ENCODE results near the gene SLC9A9.

The SLC9A9 gene

DNA sequence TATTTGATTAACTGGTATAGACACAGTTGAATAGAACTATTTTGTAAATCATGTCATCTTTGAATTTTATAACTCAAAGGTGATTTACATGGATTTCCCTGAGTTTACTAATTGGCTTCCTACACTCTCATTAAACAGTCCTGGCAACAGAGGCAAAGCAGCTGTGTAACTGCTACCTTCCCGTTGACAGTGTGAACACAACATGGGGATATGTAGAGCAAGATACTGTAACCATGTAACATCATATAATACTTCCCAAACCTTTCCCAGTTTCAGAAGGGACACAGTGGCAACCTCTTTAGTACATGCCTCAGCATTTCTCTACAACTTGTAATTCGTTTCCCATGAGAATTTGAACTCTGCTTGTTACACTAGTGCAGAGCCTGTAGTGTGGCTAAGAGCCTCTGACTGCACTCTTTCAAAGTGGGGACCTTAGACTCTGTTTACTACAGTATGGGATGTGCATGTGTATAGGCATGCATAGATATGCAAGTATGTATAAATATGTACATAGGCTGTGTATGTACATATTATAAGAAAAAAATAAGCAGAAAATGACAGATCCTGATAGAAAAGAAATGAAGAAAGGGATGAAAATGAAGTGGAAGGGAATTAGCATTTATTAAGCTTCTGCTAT is 299.3 kb downstream of the SLC9A9 start:
- H3K4me1 ChIP-seq (ENCODE audit: control insufficient read depth, insufficient read depth, low read length) = no peaks in the 10 kb centered on the region
- no peaks in the 10 kb centered on the region for H3K27me3 ChIP-seq (ENCODE audit: control insufficient read depth, insufficient read depth, low read length)
- H3K36me3 ChIP-seq (ENCODE audit: control insufficient read depth, insufficient read depth, low read length) = no peaks in the 10 kb centered on the region

DNA sequence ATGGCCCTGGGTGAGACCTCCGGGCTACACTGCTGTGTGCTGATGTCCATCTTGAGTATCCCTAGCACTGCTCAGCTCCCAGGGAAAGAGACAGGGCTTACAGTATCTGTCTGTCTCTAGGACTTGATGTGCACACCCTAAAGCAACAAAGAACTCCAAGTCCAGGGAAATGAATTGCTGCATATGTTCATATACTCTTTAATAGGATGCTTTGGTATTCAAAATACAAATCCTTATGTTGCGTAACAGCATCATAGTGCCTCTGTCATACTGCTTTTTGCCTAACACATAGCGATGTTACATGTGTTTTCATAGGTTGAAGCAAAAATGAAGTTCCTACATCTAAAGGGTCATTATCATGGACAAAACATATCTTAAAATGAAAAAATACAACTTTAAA is 299.9 kb downstream of the SLC9A9 start:
- H3K27me3 ChIP-seq (ENCODE audit: control insufficient read depth, insufficient read depth, low read length) = no peaks in the 10 kb centered on the region
- no peak overlapping the region for H3K27ac ChIP-seq (ENCODE audit: low read depth, low read length)
- H3K4me1 ChIP-seq (ENCODE audit: control insufficient read depth, insufficient read depth, low read length) = no peaks in the 10 kb centered on the region
- no peaks in the 10 kb centered on the region for H3K9me3 ChIP-seq (ENCODE audit: control insufficient read depth, insufficient read depth, low read length)
- no peak overlapping the region for H3K9ac ChIP-seq (ENCODE audit: low read depth, low read length)
- no peak overlapping the region for H3K4me3 ChIP-seq (ENCODE audit: low read depth, low read length)
- no peaks in the 10 kb centered on the region for H3K36me3 ChIP-seq (ENCODE audit: control insufficient read depth, insufficient read depth, low read length)

More for the DNA sequence above, 299.3 kb downstream of the SLC9A9 start:
- H3K4me3 ChIP-seq (ENCODE audit: low read depth, low read length) = no peak overlapping the region
- no peak overlapping the region for H3K27ac ChIP-seq (ENCODE audit: low read depth, low read length)
- H3K9me3 ChIP-seq (ENCODE audit: control insufficient read depth, insufficient read depth, low read length) = no peaks in the 10 kb centered on the region
- H3K9ac ChIP-seq (ENCODE audit: low read depth, low read length) = no peak overlapping the region

DNA sequence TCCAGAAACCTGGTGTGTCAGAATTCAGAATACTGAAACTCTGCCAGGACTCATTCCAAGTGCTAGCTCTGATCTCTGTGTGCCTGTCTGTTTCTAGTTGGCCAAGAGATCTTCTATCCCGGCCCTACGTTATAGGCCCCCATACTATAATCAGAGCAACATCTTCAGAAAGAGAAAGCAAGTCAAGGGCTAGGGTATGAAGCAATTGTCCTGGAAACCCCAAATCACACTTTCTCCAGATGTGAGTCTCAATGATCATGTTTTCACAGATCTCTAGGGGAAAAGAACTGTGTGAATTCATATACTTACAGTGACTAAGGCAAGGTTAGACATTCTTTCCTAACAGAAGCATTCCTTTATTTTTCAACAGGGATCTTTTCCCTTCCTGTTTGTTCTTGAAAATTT is 309.7 kb downstream of the SLC9A9 start:
- Histone ChIP-seq H3K27me3 (ENCODE audit: control insufficient read depth, insufficient read depth, low read length) (no peaks in the 10 kb centered on the region), H3K9ac (ENCODE audit: low read depth, low read length) (no peak overlapping the region), H3K4me1 (ENCODE audit: control insufficient read depth, insufficient read depth, low read length) (0 out of 2 replicates have a peak, but pooled peaks cover 2% of the 10 kb centered on the region), H3K4me3 (ENCODE audit: low read depth, low read length) (no peak overlapping the region), H3K9me3 (ENCODE audit: control insufficient read depth, insufficient read depth, low read length) (no peaks in the 10 kb centered on the region), H3K36me3 (ENCODE audit: control insufficient read depth, insufficient read depth, low read length) (no peaks in the 10 kb centered on the region), H3K27ac (ENCODE audit: low read depth, low read length) (no peak overlapping the region)

DNA sequence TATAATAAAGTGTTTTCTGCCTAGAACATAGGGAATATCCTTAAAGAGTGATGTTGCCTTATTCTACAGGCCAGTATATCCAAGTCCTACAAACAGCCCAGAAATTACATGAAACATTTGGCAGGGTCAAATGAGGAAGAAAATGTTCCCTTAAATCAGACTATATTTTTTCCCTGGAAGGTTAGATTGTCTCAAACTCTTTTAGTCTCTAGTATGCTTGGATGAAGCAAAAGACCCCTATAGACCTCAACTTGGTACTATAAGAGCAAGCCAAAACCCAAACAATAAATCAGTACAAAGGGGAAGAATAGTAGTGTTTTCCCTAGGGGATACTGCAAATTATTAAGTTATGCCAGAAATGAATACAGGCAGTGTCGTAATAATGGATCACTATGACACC is 310.2 kb downstream of the SLC9A9 start:
- no peak overlapping the region for H3K27ac ChIP-seq (ENCODE audit: low read depth, low read length)
- no peak overlapping the region for H3K4me3 ChIP-seq (ENCODE audit: low read depth, low read length)
- H3K27me3 ChIP-seq (ENCODE audit: control insufficient read depth, insufficient read depth, low read length) = no peaks in the 10 kb centered on the region
- H3K4me1 ChIP-seq (ENCODE audit: control insufficient read depth, insufficient read depth, low read length) = 0 out of 2 replicates have a peak, but pooled peaks cover 2% of the 10 kb centered on the region
- no peaks in the 10 kb centered on the region for H3K36me3 ChIP-seq (ENCODE audit: control insufficient read depth, insufficient read depth, low read length)
- no peak overlapping the region for H3K9ac ChIP-seq (ENCODE audit: low read depth, low read length)
- H3K9me3 ChIP-seq (ENCODE audit: control insufficient read depth, insufficient read depth, low read length) = no peaks in the 10 kb centered on the region

GRCh38 chr3:143536817-143537535 is 311.3 kb downstream of the SLC9A9 start:
- Histone ChIP-seq H3K4me1 (ENCODE audit: control insufficient read depth, insufficient read depth, low read length) (0 out of 2 replicates have a peak, but pooled peaks cover 2% of the 10 kb centered on the region), H3K27me3 (ENCODE audit: control insufficient read depth, insufficient read depth, low read length) (no peaks in the 10 kb centered on the region), H3K9me3 (ENCODE audit: control insufficient read depth, insufficient read depth, low read length) (no peaks in the 10 kb centered on the region), H3K27ac (ENCODE audit: low read depth, low read length) (no peak overlapping the region), H3K4me3 (ENCODE audit: low read depth, low read length) (no peak overlapping the region), H3K36me3 (ENCODE audit: control insufficient read depth, insufficient read depth, low read length) (no peaks in the 10 kb centered on the region), H3K9ac (ENCODE audit: low read depth, low read length) (no peak overlapping the region)

DNA sequence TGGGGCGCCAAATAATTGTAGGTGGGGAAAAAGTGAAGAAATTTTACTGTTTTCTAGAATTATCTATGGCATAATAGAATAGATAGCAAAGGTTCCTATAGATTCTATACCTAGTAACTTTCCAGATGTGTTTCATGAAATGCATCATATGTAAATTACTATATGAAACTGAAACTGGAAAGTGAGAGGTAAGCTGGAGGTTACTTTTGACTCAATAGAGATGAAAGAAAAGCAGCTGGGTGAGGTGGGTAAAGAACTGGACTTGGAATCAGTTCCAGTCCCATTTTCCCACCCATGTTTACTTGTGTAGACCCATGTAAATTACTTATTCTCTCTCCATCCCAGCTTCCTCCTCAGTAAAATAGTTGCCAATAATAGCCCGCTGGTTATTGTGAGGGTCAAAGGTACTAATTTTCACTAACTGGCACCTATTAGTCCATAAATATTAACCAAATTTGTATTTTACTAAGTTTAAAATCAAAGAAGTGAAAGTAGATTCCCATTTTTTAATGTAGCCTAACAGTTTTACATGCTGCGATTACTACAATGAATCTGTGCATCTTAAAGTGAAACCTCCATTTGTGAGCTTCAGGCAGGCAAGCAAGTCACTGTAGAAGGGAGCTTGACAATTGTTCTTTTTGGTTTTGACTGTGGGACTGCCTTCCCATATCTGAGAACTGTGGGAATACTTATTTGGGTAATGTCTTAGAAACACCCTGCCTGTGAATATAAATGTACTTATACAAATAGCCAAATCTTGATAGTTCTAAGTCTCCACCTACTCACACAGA is 312.1 kb downstream of the SLC9A9 start:
- Histone ChIP-seq H3K36me3 (ENCODE audit: control insufficient read depth, insufficient read depth, low read length) (no peaks in the 10 kb centered on the region), H3K4me1 (ENCODE audit: control insufficient read depth, insufficient read depth, low read length) (0 out of 2 replicates have a peak, but pooled peaks cover 2% of the 10 kb centered on the region), H3K4me3 (ENCODE audit: low read depth, low read length) (no peak overlapping the region), H3K27me3 (ENCODE audit: control insufficient read depth, insufficient read depth, low read length) (no peaks in the 10 kb centered on the region), H3K27ac (ENCODE audit: low read depth, low read length) (no peak overlapping the region), H3K9me3 (ENCODE audit: control insufficient read depth, insufficient read depth, low read length) (no peaks in the 10 kb centered on the region), H3K9ac (ENCODE audit: low read depth, low read length) (no peak overlapping the region)

DNA sequence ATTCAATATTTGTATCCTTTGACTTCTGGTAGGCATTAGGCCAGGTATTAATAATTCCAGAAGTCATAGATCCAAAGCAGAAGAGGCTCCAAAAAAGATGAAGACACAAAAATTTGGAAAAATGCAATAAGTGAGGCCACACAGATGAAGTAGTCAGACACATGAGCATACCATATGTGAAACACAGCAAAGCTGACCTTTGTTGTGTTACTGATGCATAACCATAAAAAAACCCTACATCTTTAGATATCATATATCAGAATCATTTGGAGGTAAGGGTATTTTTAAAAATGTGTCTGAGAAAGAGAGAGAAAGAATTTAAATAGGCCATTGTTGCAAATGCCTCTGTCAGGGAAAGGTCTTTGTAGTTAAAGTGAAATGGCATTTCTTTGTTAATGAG is 314.9 kb downstream of the SLC9A9 start:
- H3K4me3 ChIP-seq (ENCODE audit: low read depth, low read length) = no peak overlapping the region
- H3K27ac ChIP-seq (ENCODE audit: low read depth, low read length) = no peak overlapping the region
- H3K4me1 ChIP-seq (ENCODE audit: control insufficient read depth, insufficient read depth, low read length) = no peaks in the 10 kb centered on the region

DNA sequence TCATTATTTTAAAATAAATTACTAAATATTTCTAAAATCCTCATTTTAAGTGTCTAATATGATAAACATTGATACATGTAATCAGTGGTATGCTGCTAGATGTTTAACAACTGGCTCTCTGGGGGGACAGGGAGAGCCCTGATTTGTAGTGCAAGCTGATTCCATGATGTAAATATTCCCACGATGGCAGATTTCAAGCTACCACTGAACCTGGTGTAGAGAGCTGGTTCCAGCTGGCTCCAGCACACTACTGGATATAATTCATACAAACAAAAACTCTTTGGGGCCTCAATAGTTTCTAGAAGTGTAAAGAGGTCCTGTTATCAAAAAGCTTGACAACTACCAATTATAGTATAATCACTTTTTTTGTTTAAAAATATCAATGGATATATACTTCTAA is 316.2 kb downstream of the SLC9A9 start:
- no peaks in the 10 kb centered on the region for H3K9me3 ChIP-seq (ENCODE audit: control insufficient read depth, insufficient read depth, low read length)
- no peak overlapping the region for H3K4me3 ChIP-seq (ENCODE audit: low read depth, low read length)
- H3K27ac ChIP-seq (ENCODE audit: low read depth, low read length) = no peak overlapping the region
- no peaks in the 10 kb centered on the region for H3K27me3 ChIP-seq (ENCODE audit: control insufficient read depth, insufficient read depth, low read length)
- H3K9ac ChIP-seq (ENCODE audit: low read depth, low read length) = no peak overlapping the region
- H3K4me1 ChIP-seq (ENCODE audit: control insufficient read depth, insufficient read depth, low read length) = no peaks in the 10 kb centered on the region
- H3K36me3 ChIP-seq (ENCODE audit: control insufficient read depth, insufficient read depth, low read length) = no peaks in the 10 kb centered on the region

More for the DNA sequence above, 314.9 kb downstream of the SLC9A9 start:
- Histone ChIP-seq H3K27me3 (ENCODE audit: control insufficient read depth, insufficient read depth, low read length) (no peaks in the 10 kb centered on the region), H3K9me3 (ENCODE audit: control insufficient read depth, insufficient read depth, low read length) (no peaks in the 10 kb centered on the region), H3K36me3 (ENCODE audit: control insufficient read depth, insufficient read depth, low read length) (no peaks in the 10 kb centered on the region), H3K9ac (ENCODE audit: low read depth, low read length) (no peak overlapping the region)

DNA sequence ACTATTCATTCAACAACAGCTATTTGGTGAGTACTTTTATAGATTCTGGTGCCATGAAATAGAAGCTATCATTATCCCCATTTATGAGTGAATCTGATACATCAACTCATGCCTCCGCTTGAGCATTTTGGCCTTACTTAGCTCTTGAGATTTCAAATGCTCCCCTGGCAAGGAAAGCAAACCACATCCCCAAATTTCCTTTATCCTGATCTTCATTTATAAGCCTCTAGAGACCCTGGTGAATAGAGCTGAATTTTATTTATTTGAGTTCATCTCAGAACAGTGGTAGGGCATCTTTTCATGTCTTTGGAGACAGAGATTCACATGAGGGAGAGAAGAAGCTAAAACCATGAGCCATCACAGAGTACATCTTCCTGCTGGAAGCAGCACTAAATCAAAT is 317.2 kb downstream of the SLC9A9 start:
- H3K9me3 ChIP-seq (ENCODE audit: control insufficient read depth, insufficient read depth, low read length) = no peaks in the 10 kb centered on the region
- H3K36me3 ChIP-seq (ENCODE audit: control insufficient read depth, insufficient read depth, low read length) = no peaks in the 10 kb centered on the region
- H3K4me3 ChIP-seq (ENCODE audit: low read depth, low read length) = no peak overlapping the region
- H3K4me1 ChIP-seq (ENCODE audit: control insufficient read depth, insufficient read depth, low read length) = no peaks in the 10 kb centered on the region
- H3K27ac ChIP-seq (ENCODE audit: low read depth, low read length) = no peak overlapping the region
- H3K27me3 ChIP-seq (ENCODE audit: control insufficient read depth, insufficient read depth, low read length) = no peaks in the 10 kb centered on the region
- H3K9ac ChIP-seq (ENCODE audit: low read depth, low read length) = no peak overlapping the region

DNA sequence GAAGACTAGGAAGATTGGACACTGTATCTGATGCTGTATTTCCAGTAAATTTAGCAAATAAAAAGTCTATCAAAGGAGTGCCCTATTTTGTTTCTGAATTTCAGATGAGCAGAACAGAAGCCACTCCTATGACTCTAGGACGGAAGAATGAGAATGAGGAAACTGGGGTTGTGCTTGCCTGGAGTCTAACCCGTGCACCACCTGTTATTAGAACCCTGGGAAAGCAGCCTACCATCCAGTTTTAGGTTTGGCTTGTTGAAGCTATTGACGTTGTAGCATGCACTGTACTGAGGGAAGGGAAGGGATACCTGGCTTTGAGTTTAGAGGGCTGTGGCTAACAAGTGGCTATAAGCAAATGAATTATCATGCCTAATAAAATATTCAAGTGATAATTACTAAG is 318.5 kb downstream of the SLC9A9 start:
- Histone ChIP-seq H3K27me3 (ENCODE audit: control insufficient read depth, insufficient read depth, low read length) (no peaks in the 10 kb centered on the region), H3K36me3 (ENCODE audit: control insufficient read depth, insufficient read depth, low read length) (no peaks in the 10 kb centered on the region), H3K4me1 (ENCODE audit: control insufficient read depth, insufficient read depth, low read length) (no peaks in the 10 kb centered on the region), H3K9ac (ENCODE audit: low read depth, low read length) (no peak overlapping the region), H3K4me3 (ENCODE audit: low read depth, low read length) (no peak overlapping the region), H3K27ac (ENCODE audit: low read depth, low read length) (no peak overlapping the region), H3K9me3 (ENCODE audit: control insufficient read depth, insufficient read depth, low read length) (no peaks in the 10 kb centered on the region)

DNA sequence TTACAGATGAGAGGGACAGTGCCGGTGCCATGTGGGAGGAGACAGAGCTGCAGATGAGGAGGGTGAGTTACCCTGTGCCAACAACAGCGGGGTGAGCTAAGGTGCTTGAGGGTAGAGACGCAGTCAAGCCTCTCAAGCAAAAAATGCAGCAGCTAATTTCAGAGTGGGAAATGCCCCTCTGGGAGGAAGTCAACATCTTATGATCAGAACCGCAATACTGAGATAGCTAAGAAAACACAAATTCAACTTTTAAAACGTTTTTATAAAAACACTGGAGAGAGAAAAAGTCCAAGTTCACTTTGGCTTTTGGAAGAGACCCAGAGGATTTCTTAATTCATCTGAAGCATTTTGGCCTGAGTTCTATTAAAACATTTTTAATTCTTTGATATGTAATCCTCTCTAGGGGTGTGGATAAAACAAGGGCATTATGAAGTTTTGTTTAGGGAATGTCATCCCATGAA is 319.2 kb downstream of the SLC9A9 start:
- H3K27me3 ChIP-seq (ENCODE audit: control insufficient read depth, insufficient read depth, low read length) = no peaks in the 10 kb centered on the region
- H3K27ac ChIP-seq (ENCODE audit: low read depth, low read length) = no peak overlapping the region
- no peak overlapping the region for H3K4me3 ChIP-seq (ENCODE audit: low read depth, low read length)
- H3K4me1 ChIP-seq (ENCODE audit: control insufficient read depth, insufficient read depth, low read length) = no peaks in the 10 kb centered on the region
- no peak overlapping the region for H3K9ac ChIP-seq (ENCODE audit: low read depth, low read length)
- no peaks in the 10 kb centered on the region for H3K36me3 ChIP-seq (ENCODE audit: control insufficient read depth, insufficient read depth, low read length)
- H3K9me3 ChIP-seq (ENCODE audit: control insufficient read depth, insufficient read depth, low read length) = no peaks in the 10 kb centered on the region
